Transverse colon (tissue), 4 donors: Measurements from ENCODE around the gene REEP5. TPM values are rescaled to one million over a fixed set of nuclear protein-coding genes. Genes with fewer than 3 reads are reported as not detected.

ENCODE experiments used
- DNase-seq: peaks from one replicate; pipeline ENCODE4 v3.0.0-alpha.2; 2019
- H3K27ac ChIP-seq, 4 donors: fragments of 200-600 bp; sonication (generic); 2 replicates each; pipeline ENCODE4 v1.5.1; 2016 to 2018; ENCODE audit warnings: inconsistent platforms in 4 of 4
- H3K27me3 ChIP-seq: fragments of 200-600 bp; sonication (generic); 2 replicates; pipeline ENCODE4 v1.5.1; 2017; ENCODE audit warnings: inconsistent platforms
- H3K36me3 ChIP-seq, 4 donors: fragments of 200-600 bp; sonication (generic); 2 replicates each; pipeline ENCODE4 v1.5.1; 2017 to 2019; ENCODE audit warnings: inconsistent platforms in 4 of 4
- H3K4me1 ChIP-seq, 4 donors: fragments of 200-600 bp; sonication (generic); 2 replicates each; pipeline ENCODE4 v1.5.1; 2017 to 2020; ENCODE audit warnings: inconsistent platforms in 4 of 4
- H3K4me3 ChIP-seq, 4 donors: fragments of 200-600 bp; sonication (generic); 1 replicate in 1 of 4; 2 replicates in 3 of 4; pipeline versions ENCODE4 v1.5.1 to v1.6.1; 2017 to 2019; ENCODE audit warnings: inconsistent platforms in 4 of 4
- H3K9me3 ChIP-seq, 2 donors: fragments of 200-600 bp; sonication (generic); 2 replicates each; pipeline ENCODE4 v1.5.1; 2017 to 2019; ENCODE audit warnings: inconsistent platforms in 2 of 2
- EP300 ChIP-seq: sonication (generic); formaldehyde crosslinking; IDR thresholded peaks from one replicate; pipeline ENCODE4 v1.6.1; 2017; ENCODE audit warnings: antibody characterized with exemption, low read depth
- POLR2A ChIP-seq: fragments of 450-650 bp; IDR thresholded peaks from one replicate; pipeline ENCODE4 v1.6.1; 2016; ENCODE audit warnings: antibody characterized with exemption, mild to moderate bottlenecking, moderate library complexity
- POLR2AphosphoS5 ChIP-seq, 3 donors: sonication (generic); formaldehyde crosslinking; IDR thresholded peaks; one replicate each; pipeline ENCODE4 v1.6.1; 2016; ENCODE audit warnings: antibody characterized with exemption in 3 of 3
- WGBS, 2 donors: methylation state at CpG; one replicate each; pipeline ENCODE4 v1.1.5; 2018; ENCODE audit warnings: low coverage in 1 of 2; 5-methylcytosine and 5-hydroxymethylcytosine counted together
- in situ Hi-C, 4 donors: fragments of 200-750 bp; cut with MboI; loops; one replicate each; pipeline versions ENCODE4 v1.15.0 to v1.15.1; 2017; ENCODE audit warnings: low sequenced_read_pairs in 3 of 4, low pct_ligation_motif_present in 1 of 4, low pct_unique_long_range_greater_than_20kb in 1 of 4
- intact Hi-C: fragments of 100-400 bp; cut with DNase I; formaldehyde crosslinking; loops from one replicate; pipeline ENCODE4 v1.15.1; 2023; ENCODE audit warnings: low total_unique reads
- total RNA-seq, 4 donors: library from RNA; depleted of rRNA; stranded (reverse); fragments of >200 nt; gene quantifications; one replicate each; pipeline ENCODE4 v1.1.0, GENCODE V29; 2016
- TF ChIP-seq, protein P1 (sequence below), 5 experiments: fragments of 200-600 bp in 3 of 5; fragments of 450-650 bp in 2 of 5; sonication (generic) in 3 of 5; IDR thresholded peaks; 1 replicate in 2 of 5; 2 replicates in 3 of 5; pipeline ENCODE4 v1.5.1; 2016 to 2017; ENCODE audit warnings: antibody characterized with exemption in 5 of 5, inconsistent platforms in 3 of 5, mild to moderate bottlenecking in 2 of 5, moderate library complexity in 1 of 5

REEP5 gene
- total RNA-seq, 4 donors from 2014 or later: 15.7 to 63.5 (median 56.4) TPM

DNA sequence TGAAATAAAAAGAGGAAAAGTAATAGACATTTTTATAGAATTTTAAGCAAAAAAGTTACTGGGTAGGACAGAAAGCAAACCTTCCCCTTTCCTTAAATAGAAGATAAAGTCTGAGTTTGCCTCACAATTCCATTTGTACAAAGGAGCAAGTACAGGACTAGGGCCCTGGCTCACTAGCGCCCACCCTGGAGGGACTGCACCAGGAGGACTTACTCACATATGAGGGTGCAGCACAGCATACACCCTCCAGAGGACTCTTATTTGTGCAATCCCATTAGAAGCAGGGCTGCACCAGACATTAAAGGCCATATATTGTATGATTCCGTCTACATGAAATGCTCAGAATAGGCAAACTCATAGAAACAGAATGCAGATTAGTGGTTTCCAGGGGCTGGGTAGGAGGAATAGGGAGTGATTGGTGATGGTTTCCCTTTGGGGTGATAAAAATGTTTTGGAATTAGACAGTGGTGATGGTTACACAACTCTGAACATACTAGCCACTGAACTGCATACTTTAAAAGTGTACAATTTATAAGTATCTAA, 4.5 kb downstream of the REEP5 start:
- Histone ChIP-seq H3K4me3 (no peak overlapping the region), H3K9me3 (no peaks in the 10 kb centered on the region), H3K36me3 (peaks cover 0 to 7% (median 0%) of the 10 kb centered on the region in 4 donors), H3K27me3 (no peaks in the 10 kb centered on the region), H3K27ac (no peak overlapping the region), H3K4me1 (peaks cover 17 to 69% (median 36%) of the 10 kb centered on the region in 4 donors)
- TF ChIP-seq EP300 (no peak), POLR2A (no peak), POLR2AphosphoS5 (IDR thresholded peaks at IDR 0.05) (no peak)
- TF ChIP-seq, protein P1, sequence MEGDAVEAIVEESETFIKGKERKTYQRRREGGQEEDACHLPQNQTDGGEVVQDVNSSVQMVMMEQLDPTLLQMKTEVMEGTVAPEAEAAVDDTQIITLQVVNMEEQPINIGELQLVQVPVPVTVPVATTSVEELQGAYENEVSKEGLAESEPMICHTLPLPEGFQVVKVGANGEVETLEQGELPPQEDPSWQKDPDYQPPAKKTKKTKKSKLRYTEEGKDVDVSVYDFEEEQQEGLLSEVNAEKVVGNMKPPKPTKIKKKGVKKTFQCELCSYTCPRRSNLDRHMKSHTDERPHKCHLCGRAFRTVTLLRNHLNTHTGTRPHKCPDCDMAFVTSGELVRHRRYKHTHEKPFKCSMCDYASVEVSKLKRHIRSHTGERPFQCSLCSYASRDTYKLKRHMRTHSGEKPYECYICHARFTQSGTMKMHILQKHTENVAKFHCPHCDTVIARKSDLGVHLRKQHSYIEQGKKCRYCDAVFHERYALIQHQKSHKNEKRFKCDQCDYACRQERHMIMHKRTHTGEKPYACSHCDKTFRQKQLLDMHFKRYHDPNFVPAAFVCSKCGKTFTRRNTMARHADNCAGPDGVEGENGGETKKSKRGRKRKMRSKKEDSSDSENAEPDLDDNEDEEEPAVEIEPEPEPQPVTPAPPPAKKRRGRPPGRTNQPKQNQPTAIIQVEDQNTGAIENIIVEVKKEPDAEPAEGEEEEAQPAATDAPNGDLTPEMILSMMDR (IDR thresholded peaks at IDR 0.05): no peak
- no peak for DNase-seq
- in situ Hi-C loops (no loop called here), intact Hi-C loops (no loop called here)
- WGBS, 2 donors: 97 to 100% methylated on average over 1 to 2 of the region's 2 CpGs

DNA sequence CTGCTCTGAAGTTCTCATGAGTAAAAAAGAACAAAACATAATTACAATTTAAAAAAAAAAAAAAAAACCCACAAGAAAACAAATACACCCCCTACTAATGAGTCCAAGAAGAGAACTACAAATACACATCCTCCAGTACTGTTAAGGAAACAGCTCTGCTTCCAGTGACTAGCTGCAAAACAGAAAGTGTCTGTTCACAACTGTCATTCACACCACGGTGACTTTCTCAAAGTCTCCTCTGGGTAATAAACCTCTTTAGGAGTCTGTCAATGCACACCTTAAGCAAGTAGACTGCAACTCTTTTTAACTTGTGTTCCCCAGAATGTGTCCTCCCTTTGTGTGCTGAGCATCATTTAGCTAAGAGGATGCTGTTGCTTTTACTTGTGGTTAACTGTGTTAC, 6.2 kb downstream of the REEP5 start:
- in situ Hi-C loops: no loop called here
- Histone ChIP-seq H3K36me3 (peaks cover 0 to 7% (median 0%) of the 10 kb centered on the region in 4 donors), H3K27ac (no peak overlapping the region), H3K4me3 (no peak overlapping the region), H3K27me3 (no peaks in the 10 kb centered on the region), H3K9me3 (no peaks in the 10 kb centered on the region), H3K4me1 (peaks cover 16 to 70% (median 34%) of the 10 kb centered on the region in 4 donors)
- TF ChIP-seq, protein P1 (IDR thresholded peaks at IDR 0.05): no peak
- TF ChIP-seq POLR2A: no peak
- TF ChIP-seq EP300: no peak
- no peak for TF ChIP-seq POLR2AphosphoS5 (IDR thresholded peaks at IDR 0.05)
- WGBS, 2 donors: 0 to 10% methylated on average over 1 of the region's 1 CpG
- no peak for DNase-seq
- intact Hi-C loops: no loop called here

DNA sequence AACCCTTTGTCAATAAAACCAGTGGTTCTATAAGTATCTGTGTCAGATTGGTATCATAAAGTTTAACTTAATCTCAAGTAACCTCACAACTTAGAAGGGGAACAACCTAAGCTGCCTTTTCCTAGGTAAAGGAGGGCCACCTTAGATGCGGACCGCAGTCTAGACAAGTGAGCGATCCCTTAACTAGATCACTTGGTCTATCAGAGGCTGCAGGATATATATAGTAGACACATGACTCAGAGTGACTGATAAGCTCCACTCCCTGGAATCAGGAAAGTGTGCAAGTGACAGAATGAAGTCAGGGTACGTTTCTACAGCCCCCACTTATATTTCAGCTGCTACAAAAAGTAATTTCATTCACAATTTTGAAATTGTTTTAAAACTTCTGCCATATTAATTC, 7.4 kb downstream of the REEP5 start:
- Histone ChIP-seq H3K27me3 (no peaks in the 10 kb centered on the region), H3K27ac (no peak overlapping the region), H3K36me3 (peaks cover 0 to 7% (median 0%) of the 10 kb centered on the region in 4 donors), H3K4me3 (no peak overlapping the region), H3K4me1 (peaks cover 11 to 57% (median 25%) of the 10 kb centered on the region in 4 donors), H3K9me3 (no peaks in the 10 kb centered on the region)
- no peak for DNase-seq
- TF ChIP-seq, protein P1 (IDR thresholded peaks at IDR 0.05): no peak
- TF ChIP-seq POLR2AphosphoS5 (IDR thresholded peaks at IDR 0.05): no peak
- TF ChIP-seq POLR2A: no peak
- TF ChIP-seq EP300: no peak
- in situ Hi-C loops (no loop called here), intact Hi-C loops (no loop called here)
- 83% methylated on average over 4 of the region's 4 CpGs; no CpG with 5 or more reads in 1 of the 2 donors for WGBS, 2 donors

DNA sequence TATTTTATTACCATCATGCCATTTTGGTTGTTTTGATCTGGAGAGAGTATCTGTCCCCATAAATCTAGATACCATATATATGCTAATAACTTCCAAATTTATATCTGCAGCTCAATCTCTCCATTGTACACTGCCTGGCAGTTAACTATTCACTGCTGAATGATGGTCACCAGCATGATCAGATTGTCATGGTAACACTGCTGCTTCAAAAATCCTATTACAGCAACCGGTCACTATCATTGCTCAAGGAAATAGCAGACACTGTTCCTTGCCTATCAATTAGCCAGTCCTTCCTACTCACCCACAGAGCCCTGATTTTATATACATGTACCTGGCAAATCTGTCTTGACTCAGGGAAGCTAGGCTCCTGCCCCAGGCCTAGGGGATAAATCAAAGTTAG, 11.5 kb downstream of the REEP5 start:
- Histone ChIP-seq H3K27ac (no peak overlapping the region), H3K4me1 (peaks cover 0 to 20% (median 2%) of the 10 kb centered on the region in 4 donors), H3K36me3 (no peaks in the 10 kb centered on the region), H3K27me3 (no peaks in the 10 kb centered on the region), H3K4me3 (no peak overlapping the region), H3K9me3 (no peaks in the 10 kb centered on the region)
- intact Hi-C loops: no loop called here
- TF ChIP-seq POLR2A (no peak), EP300 (no peak), POLR2AphosphoS5 (IDR thresholded peaks at IDR 0.05) (no peak)
- TF ChIP-seq, protein P1 (IDR thresholded peaks at IDR 0.05): no peak
- DNase-seq: no peak
- WGBS, 2 donors: 86 to 94% methylated on average over 1 of the region's 1 CpG
- in situ Hi-C loops: no loop called here
